HepG2 (cell line): ENCODE data around the gene NPPC. TPM values are rescaled to one million over a fixed set of nuclear protein-coding genes. Genes with fewer than 3 reads are reported as not detected.

Source experiments
- AKNA ChIP-seq: sonication (generic); formaldehyde crosslinking; IDR thresholded peaks from 2 replicates; pipeline ENCODE4 v1.4.0; 2020; ENCODE audit warnings: missing genetic modification reagents, borderline replicate concordance
- ATF1 ChIP-seq: IDR thresholded peaks from 2 replicates; pipeline ENCODE4 v1.6.1; 2016; ENCODE audit warnings: mild to moderate bottlenecking, control low read depth
- HHEX ChIP-seq: IDR thresholded peaks from 2 replicates; pipeline ENCODE4 v1.6.1; 2016; ENCODE audit warnings: control low read depth
- NR2F6 ChIP-seq, 2 experiments: IDR thresholded peaks; 2 replicates each; pipeline ENCODE4 v1.6.1; 2016; ENCODE audit warnings: antibody characterized with exemption in 1 of 2, mild to moderate bottlenecking in 1 of 2
- RFX5 ChIP-seq: IDR thresholded peaks from 2 replicates; pipeline ENCODE4 v1.6.1; 2011; ENCODE audit warnings: low read depth, low read length, improper control_type of control experiment
- ZNF34 ChIP-seq: sonication (generic); formaldehyde crosslinking; IDR thresholded peaks from 2 replicates; pipeline ENCODE4 v1.4.0; 2020; ENCODE audit warnings: mild to moderate bottlenecking, missing genetic modification reagents, borderline replicate concordance
- ZNF75D ChIP-seq: sonication (generic); formaldehyde crosslinking; IDR thresholded peaks from 2 replicates; pipeline ENCODE4 v1.8.1; 2023; ENCODE audit warnings: missing genetic modification reagents, mild to moderate bottlenecking, borderline replicate concordance
- ZNF775 ChIP-seq: sonication (generic); formaldehyde crosslinking; IDR thresholded peaks from 2 replicates; pipeline ENCODE4 v1.4.0; 2020; ENCODE audit warnings: missing genetic modification reagents, mild to moderate bottlenecking, moderate library complexity, borderline replicate concordance
- ZNF777 ChIP-seq: sonication (generic); formaldehyde crosslinking; IDR thresholded peaks from 2 replicates; pipeline ENCODE4 v1.4.0; 2020; ENCODE audit warnings: missing genetic modification reagents
- polyA plus RNA-seq, 8 experiments: library from polyadenylated mRNA; depleted of rRNA in 3 of 8; stranded (reverse) in 7 of 8; unstranded in 1 of 8; fragments of >200 nt; fragmentation: Illumina TruSeq in 4 of 8; extraction: Trizol in 4 of 8; gene quantifications; 2 replicates each; pipeline versions ENCODE4 v1.2.1 to v1.2.3, GENCODE V29; 2011 to 2016; ENCODE audit warnings: low read depth in 4 of 8, missing spikeins in 1 of 8, mixed read lengths in 1 of 8; ENCODE audit not compliant: insufficient read depth in 1 of 8
- total RNA-seq, 5 experiments: library from RNA; depleted of rRNA; stranded (reverse); fragments of >200 nt; fragmentation: Illumina TruSeq; extraction: Trizol; gene quantifications; 2 replicates each; pipeline ENCODE4 v1.2.3, GENCODE V29; 2016; ENCODE audit warnings: low read depth in 1 of 5
- TF ChIP-seq, protein P1 (sequence below): sonication (generic); formaldehyde crosslinking; IDR thresholded peaks from 2 replicates; pipeline ENCODE4 v1.8.0; 2022; ENCODE audit warnings: mild to moderate bottlenecking, missing genetic modification reagents, borderline replicate concordance
- TF ChIP-seq, protein P2 (sequence below): sonication (generic); formaldehyde crosslinking; IDR thresholded peaks from 2 replicates; pipeline ENCODE4 v1.4.0; 2020; ENCODE audit warnings: low read depth, mild to moderate bottlenecking, missing genetic modification reagents
- TF ChIP-seq, protein P3 (sequence below): sonication (generic); formaldehyde crosslinking; IDR thresholded peaks from 2 replicates; pipeline ENCODE4 v1.8.1; 2023; ENCODE audit warnings: mild to moderate bottlenecking, missing genetic modification reagents, borderline replicate concordance

The NPPC gene
- total and polyA plus RNA-seq, 2 of the 13 experiments (the other 11 are each of a cell fraction or from before 2014, with no cell fraction given), result 0.11 TPM; not detected in 1

DNA sequence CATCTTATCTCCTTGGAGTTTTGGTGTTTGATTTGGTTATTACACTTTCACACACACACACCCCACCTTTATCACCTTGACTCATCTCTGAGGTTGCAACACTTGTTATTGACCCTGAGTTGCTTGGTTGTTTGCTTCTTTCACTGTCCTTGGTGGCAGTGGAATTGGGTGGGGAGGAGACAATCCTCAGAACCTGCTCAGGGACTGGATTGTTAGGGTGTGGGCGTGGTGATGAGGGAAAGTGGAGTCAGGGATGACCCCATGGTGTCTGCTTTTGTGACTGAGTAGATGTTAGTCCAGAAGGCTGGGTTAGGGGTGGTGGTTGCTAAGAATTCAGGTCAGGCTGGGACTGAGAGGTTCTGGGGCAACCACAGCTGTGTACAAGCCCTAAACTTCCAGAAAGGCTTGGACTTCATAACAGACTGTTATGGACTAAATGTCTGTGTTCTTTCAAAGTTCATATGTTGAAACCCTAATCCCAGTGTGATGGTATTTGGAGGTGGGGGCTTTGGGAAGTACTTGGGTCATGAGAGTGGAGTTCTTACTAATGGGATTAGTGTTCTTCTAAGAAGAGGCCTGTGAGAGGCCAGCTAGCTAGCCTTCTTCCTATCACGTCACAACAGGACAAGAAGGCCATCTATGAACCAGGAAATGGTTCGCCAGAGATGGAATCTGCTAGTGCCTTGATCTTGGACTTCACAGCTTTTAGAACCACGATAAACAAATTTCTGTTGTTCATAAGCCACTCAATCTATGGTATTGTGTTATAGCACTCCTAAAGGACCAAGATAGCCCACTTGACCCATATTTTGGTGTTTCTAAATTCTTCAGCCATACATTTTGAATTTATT, 31.9 kb upstream of the NPPC start (continued):
- TF ChIP-seq AKNA (CRISPR knock-in tag), result no peak
- TF ChIP-seq ATF1 (CRISPR knock-in tag), result peak; percentile 26; the same call in 1 of the 2 replicates
- no peak for TF ChIP-seq HHEX (CRISPR knock-in tag)
- TF ChIP-seq ZNF775 (CRISPR knock-in tag), result no peak
- TF ChIP-seq, protein P1, sequence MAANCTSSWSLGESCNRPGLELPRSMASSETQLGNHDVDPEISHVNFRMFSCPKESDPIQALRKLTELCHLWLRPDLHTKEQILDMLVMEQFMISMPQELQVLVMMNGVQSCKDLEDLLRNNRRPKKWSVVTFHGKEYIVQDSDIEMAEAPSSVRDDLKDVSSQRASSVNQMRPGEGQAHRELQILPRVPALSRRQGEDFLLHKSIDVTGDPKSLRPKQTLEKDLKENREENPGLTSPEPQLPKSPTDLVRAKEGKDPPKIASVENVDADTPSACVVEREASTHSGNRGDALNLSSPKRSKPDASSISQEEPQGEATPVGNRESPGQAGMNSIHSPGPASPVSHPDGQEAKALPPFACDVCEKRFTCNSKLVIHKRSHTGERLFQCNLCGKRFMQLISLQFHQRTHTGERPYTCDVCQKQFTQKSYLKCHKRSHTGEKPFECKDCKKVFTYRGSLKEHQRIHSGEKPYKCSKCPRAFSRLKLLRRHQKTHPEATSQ (CRISPR knock-in tag), result no peak
- no peak for TF ChIP-seq ZNF75D (CRISPR knock-in tag)
- TF ChIP-seq ZNF34 (CRISPR knock-in tag), result no peak
- TF ChIP-seq, protein P2, sequence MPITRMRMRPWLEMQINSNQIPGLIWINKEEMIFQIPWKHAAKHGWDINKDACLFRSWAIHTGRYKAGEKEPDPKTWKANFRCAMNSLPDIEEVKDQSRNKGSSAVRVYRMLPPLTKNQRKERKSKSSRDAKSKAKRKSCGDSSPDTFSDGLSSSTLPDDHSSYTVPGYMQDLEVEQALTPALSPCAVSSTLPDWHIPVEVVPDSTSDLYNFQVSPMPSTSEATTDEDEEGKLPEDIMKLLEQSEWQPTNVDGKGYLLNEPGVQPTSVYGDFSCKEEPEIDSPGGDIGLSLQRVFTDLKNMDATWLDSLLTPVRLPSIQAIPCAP (CRISPR knock-in tag), result no peak
- TF ChIP-seq, protein P3, sequence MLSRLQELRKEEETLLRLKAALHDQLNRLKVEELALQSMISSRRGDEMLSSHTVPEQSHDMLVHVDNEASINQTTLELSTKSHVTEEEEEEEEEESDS (CRISPR knock-in tag), result no peak
- TF ChIP-seq RFX5, result no peak
- TF ChIP-seq ZNF777, result no peak
- peak; percentile 23; the same call in 1 of the 2 replicates for TF ChIP-seq NR2F6 (IDR thresholded peaks at IDR 0.05)
- peak; percentile 29; the same call in 1 of the 2 replicates for TF ChIP-seq NR2F6 (CRISPR knock-in tag; IDR thresholded peaks at IDR 0.05)
